NCI-H82 treated with DMSO at 0.1 percent for 48 hours (cell line): ENCODE results near the gene DCLK1.

Experiments
- DNase-seq: peaks from one replicate; lab custom pipeline; 2025; ENCODE audit not compliant: unreplicated experiment; lab: John Stamatoyannopoulos, UW

The DCLK1 gene

DNA sequence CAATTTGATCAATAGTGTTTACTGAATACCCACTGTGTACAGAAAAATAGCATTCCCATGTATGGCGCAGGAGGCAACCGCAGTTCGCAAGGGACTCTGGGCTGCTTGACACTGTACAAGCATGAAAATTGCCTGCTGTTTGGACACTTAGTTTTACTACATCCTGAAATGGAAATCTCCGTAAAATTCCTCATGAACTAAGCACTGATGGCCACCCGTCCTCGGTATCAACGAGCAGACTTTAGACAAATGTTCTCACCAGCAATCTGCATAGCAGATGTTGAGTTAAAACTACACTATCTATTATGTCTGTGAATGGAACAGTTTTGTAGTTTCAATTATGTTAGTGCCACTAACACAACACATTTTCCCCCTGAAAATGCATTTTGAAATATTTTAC lies 294.7 kb downstream of the DCLK1 start:
- DNase-seq: no peak

DNA sequence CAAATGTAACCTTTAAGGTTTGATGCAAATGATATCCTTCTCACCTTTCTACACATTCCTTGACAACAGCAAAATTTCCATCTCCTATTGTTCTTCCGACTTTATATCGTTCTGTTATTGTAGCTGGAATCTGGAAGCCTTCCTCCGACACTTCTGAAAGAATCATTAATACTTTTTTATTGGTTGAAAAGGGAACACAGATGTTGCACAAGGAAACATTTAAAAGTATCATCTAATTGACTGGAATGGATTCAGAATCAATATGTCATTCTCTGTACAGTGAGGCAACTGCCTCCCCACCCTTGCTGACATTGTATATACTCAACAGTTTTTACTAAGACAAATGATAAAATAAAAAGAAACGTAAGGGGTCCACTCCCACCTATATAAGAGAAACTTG lies 295.2 kb downstream of the DCLK1 start:
- DNase-seq: no peak

DNA sequence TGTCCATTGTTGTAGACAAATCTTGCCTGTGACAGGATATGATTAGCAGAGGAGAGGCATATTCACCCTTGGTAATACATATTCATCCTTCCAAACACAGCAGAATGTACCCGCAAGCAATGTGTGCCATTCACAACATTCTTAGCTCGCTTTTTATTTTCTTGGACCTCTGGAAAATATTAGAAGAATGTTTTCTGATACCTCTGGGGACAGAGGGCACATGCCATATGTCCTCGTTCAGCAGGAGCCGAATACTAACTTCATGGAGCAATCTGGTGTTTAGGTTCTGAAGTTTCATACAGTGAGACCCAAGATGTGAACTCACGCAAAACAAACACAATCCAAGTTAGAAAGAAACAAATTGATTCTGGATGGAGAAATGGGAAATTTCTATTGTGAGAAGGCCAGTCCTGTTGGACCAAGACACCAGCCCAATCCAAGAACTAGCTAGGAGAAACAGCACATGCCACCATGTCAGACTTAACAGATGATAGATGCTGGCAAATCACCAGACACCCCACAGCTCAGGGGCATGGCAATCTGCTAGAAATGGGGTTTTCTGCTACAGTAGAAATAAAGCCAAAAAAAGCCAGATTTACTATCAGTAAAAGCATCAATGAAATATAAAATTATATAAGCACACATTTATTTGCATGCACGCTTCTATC lies 297.4 kb downstream of the DCLK1 start:
- DNase-seq: no peak

DNA sequence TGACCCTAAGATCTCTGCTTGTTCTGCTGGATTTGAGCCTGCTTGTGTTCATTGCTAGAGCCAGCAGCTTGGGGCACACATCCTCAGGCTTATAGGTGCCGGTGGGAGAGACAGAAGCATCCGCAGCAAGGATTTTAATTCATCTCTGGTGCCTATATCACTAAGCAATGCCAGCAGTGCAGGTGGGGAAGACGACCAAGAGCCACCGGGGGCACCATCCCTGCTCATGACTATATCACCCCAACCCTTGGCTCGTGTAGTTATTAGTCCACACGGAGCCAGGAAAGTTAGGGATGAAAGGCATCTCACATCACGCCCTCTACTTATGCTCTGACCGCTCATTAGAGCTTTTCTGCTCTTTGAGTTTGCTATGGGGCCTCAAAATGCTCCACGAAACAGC lies 298.2 kb downstream of the DCLK1 start:
- DNase-seq: no peak

DNA sequence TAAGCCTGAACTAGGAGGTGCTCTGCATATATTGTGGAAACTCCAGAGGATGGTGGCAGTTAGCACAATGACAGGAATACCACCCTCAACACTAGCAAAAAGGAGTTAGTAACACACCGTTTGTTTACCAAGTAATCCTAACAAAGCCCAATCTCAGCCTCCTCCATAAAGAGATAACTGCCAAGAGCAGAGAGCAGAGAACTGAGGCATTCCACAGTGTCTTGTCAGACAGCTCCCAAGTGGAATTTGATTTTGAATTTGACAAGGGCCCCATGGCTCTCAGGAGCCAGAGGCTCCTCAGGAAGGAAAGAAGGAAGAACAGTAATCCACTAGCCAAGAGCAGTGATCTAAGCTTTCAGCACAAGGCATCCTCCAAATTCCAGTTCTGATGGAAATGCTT lies 298.6 kb downstream of the DCLK1 start:
- DNase-seq: no peak

DNA sequence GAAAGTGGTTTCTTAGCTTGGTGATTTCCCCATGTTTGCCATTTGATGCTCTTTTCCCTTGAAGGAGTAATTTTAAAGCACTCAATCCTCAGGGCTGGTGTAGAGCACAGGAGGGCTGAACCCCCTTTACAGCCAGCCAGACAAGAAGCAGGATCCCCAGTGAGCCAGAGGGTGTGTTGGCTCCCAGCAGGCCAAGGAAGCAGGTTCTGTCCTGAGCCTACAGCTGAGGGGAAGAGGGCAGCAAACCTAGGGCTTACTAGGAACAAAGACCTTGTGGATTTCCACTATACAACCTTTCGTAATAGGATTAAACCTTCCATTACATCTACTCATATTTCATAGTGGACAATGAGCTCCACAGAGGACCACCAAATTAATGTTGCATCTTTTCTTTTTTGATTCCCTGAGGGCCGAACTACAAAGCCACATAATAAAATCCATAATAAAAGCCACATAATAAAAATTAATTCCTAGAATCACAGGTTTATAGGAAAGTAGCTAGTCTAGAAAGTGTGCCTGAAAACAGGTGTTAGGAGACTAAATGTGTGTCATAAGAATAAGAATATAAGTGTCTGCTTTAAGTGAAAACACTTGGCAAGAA lies 300.2 kb downstream of the DCLK1 start:
- peak; percentile 48 for DNase-seq

DNA sequence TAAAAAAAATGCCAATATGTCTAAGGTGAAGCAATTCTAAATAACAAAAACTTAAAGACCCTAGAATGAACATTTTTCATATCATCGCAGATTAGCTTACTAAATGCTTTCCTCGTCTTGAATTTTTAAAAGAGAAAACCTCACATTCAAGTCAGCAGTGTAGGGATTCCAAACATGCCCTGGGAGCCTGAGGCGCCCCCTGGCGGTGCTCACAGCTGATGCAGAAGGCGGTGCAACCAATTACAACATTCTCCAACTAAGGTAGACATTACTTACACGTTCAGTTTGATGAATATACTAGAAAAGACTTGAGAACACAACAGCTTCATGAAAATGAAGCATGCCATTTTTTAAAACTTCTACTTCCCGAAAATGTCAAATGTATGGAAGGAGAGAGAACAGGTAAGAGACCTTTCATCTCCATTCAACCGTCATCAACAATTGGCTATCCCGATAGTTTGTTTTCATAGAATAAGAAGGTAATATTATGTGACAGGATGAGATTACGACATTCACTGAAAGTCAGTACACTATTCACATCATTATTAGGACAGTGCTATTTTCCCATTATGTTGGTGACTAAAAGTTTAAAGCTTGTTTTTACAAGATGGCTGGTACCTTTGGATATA lies 304.4 kb downstream of the DCLK1 start:
- DNase-seq: no peak

DNA sequence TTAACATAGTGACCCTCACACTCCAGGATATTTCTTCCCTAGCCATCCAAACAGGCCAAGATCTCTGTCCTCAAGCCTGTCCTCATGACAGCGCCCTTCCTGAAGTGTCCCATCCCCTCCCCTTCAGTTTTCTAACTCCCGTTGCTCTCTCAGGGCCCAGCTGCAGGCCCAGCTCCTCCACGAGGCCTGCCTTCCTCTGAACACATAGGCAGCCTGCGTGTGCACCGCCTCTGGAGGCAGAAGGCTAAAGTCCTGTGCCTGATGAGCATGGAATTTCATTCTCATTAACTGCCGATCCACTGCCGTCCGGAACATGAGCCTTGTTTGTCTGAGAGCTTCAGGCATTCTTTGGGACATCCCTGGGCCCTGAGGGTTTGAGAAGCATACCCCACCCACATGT lies 306.4 kb downstream of the DCLK1 start:
- no peak for DNase-seq

DNA sequence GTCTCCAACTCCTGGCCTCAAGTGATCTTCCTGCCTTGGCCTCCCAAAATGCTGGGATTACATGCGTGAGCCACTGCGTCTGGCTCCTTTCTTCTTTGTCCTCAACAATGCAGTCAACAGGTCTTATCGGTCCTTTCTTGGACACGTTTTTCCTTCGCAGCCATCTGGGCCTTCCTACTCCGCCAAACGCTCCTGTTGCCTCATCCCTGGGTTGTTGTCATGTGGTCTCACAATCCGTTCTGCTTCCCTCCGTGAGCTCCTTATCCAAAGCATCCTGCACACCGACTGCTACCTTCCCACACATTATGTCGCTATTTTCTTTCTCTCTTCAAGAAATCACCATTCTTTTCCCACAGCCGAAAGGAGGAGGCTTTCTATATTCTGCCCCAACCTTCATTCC lies 306.8 kb downstream of the DCLK1 start:
- DNase-seq: no peak

DNA sequence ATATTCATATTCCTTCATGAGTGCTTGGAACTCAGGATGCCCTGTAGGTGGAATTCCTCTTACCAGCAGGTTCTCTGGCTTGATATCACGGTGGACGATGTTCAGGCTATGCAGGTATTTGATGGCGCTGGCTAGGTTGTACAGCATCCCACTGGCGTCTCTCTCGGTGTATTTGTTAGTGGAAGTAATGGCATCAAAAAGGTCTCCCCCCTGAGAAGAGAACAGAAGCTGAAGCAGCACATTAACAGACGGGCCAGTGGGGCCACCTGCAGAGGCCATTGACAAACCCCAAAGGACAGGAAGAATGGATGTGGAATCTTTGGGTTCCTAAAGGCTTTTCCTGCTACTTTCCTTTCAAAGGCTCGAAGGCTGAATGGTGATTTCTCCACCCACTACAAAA lies 308.5 kb downstream of the DCLK1 start:
- DNase-seq: no peak

DNA sequence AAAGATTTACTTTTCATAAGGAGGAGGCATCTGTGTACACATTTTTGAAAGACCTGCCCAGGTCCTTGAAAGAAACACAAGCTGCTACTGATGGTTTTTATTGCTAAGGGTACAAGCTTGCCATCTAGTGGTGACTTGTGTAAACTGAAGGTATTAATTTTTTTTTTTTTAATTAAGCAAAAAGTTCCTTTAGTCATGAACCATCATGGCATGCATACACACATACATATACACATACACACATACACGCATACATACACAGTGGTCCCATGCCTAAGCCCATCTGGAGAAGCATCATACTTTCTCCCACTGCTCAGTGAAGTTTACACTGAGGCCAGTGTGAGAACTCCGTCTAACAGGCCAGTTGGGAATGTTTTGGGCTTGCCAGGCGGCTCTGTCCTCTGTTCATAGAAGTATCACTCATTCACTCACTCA lies 312.5 kb downstream of the DCLK1 start:
- peak; percentile 65 for DNase-seq

DNA sequence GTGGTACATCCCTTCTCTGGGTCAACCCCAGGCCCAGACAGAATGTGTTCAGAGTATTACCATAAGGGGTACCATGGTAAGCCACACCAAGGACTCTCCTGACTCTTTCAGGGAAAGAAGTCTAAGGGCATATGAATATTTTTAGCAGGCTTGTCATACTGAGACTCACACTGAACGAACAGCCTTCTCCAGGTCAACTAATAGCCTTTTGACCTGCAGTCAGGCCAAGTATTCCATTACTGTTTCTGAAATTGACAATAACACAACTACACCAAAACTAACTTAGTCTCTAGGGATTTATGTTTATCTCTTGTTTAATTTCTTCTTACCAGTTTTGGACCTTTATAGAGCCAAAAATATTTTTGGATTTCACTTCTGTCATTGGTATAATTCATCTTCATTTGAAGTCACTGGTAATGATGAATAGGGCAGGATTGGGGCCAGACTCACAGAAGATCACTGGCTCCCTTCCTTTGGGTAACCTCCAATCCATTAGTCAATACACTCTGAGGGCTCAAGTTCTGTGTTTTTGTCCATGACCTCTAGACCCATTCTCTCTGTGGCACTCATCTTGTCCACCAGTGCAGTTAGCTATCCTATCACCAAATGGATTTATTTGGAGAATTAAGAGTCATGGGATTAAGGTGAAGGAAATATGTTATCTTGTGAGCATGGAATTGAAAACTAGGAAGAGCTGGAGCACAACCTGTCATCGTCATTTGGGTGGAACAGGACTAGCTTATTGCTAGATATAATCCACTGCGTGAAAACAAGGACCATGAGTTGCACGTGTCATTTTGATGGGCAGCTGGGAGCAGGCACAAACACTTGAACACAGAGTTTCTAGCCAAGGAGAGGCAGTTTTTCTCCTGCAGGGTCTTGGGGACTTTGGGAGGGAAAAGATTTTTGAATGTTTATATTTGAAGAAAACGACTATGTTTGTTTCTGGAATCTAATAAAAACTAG lies 313.3 kb downstream of the DCLK1 start:
- no peak for DNase-seq

DNA sequence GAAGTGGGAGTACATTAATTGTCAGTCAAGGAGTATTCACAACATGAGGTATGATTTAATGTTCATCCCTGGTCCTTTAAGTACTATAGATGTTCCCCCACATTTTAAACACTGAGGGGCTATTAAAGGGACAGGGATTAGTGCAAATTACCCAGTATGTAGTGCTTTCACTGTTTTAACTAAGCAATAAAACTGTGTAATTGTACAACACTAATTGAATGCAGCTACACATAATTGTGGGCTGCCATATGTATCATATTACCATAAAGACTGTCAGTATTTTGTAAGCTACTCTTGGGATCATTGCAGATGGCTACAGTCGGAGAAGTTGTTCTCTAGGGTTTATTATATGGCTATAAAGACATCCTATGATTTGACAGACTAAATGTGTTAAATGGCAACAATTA lies 316.6 kb downstream of the DCLK1 start:
- DNase-seq: no peak

DNA sequence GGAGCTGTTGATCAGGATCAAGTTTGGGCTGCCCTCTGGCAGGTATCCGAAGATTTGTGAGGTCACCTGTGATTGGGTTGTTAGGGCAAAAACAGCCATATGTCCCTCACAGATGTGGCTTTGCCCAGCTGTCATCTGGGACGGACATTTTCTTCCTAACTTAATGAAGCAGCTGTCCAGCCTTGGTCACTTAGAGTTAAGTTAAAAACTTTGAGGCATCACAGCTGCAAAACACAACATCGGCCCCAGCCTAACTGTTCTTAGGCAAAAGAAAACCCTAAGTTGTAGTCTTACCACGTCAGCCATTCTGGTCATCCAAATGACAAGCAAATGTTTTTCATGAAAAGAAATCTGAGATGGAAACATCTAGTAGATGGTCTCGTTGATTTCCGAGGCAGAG lies 318.4 kb downstream of the DCLK1 start:
- no peak for DNase-seq

DNA sequence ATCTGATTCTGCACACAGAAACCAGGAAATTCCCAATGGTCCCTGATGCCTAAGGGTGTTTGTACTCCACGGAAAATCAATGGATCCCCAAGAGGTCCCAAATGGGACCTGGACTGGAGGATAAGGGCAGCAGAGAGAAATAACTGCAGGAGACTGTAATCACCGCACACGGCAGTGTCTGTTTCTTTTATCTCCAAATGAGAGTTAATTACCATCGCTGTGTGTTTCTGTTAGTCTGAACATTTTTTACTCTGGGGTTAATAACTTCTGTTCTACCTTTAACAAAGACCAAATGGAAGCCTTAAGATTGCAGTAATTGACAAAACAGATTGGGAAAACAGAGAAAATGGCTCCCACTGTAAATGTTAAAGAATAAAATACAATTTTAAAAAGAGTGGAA lies 320.9 kb downstream of the DCLK1 start:
- no peak for DNase-seq

DNA sequence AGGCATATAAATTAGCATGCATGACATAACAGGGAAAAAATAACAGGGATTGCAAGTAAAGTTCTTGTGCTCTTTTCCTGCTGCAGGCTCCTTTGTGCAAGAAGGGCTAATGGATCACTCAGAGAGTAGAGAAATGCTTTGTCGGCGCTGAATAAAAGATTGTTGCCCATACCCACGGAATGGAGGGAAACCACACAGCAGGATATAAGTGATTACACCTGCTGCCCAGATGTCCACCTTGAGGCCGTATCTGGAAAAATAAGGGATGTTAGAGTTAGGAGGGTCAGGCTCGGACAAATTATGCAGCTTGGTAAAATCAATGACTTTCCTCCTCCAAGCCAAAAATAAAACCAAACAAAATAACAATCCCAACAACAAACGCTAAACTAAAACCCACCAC lies 322.3 kb downstream of the DCLK1 start:
- no peak for DNase-seq

DNA sequence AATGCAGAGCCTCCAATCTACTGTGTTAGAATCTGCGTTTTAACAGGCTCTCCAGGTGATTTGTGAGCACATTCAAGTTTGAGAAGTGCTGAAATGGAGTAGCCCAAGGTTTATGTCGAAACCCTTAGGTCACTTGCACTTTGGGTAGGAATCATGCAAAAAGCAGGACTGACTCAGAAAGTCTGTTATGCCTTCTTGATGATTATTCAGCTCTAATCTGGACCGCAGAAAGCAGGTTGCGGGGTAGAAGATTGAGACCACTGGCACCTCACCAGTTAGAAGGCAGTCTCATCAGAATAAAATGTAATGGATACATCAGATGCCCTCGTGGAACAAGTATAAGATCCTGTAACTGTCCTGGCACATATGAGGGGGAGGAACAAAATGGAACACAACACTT lies 326.3 kb downstream of the DCLK1 start:
- DNase-seq: no peak

DNA sequence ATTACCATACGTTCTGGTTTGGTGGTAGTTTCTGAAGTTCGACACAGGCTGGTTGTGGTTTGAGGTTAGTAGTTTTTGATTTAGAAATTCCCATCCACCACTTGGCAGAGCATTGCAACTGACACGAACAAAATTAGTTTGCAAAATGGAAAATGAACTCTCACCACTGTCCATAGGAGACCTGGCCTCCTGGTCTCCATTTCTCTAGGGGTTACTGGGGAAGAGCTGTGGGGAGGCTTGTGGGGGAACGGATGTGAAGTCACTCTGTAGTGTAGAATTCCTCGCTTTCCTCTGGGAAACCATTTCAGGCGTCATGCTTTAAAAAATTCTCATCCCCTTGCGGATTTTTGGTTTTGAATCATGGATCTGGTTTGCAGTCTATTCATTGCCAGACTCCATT lies 333.2 kb downstream of the DCLK1 start:
- DNase-seq: no peak

DNA sequence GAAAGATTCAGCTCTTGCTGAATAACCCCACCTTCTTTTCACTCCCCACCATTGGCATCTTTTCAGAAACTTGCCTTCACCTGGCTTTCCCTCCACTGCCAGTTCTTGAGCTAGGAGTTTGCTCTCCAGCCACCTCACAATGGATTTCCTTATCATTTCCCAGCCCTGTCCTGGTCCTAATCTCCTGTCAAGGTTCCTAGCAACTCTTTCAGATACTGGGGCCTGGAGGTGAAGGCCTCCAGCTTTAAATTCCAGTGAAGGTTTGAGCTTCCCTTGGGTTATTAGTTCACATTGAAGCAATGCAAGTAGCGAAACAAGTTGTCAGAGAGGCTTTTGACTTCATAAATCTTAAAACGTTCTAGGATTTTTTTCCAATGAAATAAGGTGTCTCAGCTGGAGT lies 333.9 kb downstream of the DCLK1 start:
- no peak for DNase-seq

DNA sequence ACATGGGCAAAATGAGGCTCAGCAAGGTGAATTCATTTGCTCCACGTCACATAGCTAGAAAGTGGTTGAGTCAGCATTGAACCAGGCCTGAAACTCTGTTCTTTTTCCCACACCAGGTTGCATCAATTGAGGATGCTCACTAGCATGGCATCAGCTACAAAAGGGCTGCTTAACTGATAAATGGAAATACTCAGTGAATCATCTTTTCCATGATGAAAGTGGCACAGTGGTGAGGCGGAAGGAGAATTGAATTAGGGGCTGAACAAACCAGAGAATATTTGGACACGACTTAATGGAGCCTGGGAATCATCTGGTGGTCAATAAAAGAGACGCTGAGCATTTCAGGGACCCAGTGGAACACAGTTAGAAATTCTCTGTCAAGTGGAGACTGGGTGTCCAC lies 334.6 kb downstream of the DCLK1 start:
- no peak for DNase-seq

DNA sequence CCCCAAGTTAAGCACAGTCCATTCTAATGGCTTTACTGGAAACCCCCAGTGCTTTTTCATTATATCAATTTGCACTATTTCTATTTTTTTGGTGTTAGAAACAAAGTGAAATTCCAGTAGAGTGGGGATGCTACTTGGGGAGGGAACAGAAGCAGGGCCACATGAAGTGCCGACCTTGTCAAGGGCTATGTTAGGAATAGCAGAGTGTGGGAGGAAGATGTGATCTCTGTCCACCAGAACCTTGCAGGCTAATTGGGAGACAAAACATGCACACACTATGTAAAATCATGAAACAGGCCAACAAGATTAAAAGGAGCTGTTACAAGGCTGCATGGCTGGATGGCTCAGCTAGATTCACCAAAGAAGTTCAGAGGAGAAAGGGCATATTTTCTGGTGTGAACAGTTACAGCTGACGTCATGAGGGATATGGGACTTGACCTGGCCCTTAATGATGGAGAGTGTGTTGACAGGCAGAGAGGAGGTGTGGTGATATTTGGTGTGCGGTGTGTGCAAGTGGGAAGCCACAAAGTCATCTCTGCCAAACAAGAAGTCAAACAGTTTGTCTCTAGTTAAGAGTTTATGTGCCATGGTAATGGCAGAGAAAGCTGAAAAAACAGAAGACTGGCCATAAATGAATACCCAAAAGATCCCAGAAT lies 336.3 kb downstream of the DCLK1 start:
- DNase-seq: no peak
